GM21717 (cell line): Measurements from ENCODE around the gene SELENOO.
A peak's percentile ranks its signal among the peaks of the same experiment; 100 is the strongest.

Experiments used
- ATAC-seq: cut with Tn5 transposase; IDR thresholded peaks from one replicate; pipeline ENCODE4 v1.9.1; 2021; ENCODE audit warnings: mild to moderate bottlenecking, moderate library complexity; ENCODE audit not compliant: unreplicated experiment

The SELENOO gene

DNA sequence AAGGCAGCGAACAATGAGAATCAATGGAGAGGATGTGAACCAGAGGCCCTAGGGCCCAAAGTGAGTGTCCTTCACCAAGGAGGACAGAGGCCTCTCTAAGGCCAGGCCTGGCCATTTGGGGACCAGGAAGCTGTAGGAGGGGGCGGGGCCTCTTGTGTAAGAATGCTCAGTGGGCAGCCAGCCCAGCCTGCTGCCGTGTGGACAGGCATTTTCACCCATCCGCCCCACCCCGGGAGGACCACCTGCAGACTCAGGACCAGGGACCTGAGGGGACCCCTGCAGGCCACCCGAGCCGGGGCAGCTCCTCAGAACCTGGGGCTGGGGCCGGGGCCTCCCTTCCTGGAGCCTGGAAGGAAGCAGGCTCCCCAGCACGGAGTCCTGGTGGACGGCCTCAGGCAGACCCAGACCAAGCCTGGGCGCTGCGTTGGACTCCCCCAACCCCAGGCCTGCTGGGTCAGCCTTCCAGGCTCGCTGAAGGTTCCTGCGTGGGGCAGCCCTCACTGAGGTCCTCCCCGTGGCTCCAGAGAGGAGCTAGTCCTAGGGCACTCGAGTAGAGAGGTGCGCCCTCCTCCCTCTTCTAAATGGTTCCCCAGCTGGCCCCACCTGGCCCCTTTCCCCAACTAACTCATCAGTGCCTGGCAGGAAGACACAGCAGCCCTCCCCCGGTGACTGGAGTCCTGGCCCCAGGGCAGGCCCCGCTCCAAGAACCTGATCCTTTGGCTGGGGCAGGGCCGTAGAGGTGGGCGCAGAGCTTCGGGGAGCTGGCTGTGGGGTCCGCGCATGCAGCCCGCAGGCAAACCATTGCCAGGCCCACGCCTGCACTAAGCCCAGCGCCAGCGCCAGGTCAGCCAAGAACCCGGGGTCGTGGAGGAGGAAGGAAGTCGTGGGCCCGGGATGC is 16.6 kb upstream of the SELENOO start:
- no peak for ATAC-seq

DNA sequence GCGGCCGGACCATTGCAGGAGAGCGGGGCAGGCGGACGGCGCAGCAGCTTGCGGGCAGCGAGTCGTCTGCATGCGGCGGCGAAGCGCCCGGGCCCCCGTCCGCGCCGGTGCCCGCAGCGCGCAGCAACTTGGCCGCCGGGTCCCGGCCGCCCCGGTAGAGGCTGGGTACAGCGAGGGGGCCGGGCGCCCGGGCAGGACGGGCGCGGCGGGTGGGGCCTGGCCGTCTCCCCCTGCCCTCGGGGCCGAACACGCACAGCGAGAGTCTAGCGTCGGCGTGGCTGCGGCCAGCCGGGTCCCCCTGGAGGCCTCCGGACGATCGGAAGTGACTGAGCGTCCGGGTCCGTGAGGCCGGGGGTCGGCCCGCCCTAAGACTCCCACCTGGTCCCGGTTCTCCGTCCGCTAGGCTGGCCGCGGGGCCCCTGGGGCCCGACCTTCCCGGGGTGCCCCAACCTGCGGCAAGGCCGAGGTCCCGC is 15.9 kb upstream of the SELENOO start:
- ATAC-seq = no peak

DNA sequence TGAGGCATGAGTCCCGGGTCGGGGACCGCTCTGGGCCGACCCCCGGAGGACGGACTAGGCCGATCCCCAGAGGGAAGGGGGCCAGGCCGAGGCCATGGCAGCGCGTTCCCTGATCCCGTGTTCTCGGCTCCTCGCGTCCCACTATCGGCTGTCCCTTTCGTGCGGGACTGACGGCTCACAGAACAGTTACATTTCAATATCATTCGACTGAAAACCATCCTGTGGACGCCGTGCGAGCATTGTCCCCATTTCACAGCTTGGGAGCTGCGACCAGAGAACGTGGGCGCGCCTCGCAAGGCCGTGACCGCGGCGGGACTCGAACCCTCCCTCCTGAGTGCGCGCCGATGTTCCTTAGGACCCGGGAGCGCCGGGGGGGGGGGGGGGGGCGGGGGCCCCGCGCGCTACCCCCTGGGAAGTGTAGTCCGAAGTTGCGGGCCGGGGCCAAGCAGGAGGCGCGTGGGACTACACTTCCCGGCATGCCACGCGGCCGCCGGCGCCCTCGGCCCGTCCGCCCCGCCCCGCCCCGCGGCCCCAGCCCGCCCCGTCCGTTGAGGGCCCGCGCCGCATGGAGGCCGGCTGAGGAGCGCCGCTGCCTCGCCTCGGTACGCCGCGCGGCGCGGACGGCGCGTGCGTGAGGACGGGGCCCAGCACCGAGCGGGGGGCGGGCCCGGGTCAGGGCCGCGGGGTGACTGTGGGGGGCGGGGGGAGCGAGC is 15.3 kb upstream of the SELENOO start, which contains the start of gene TRABD:
TSS of gene TRABD (plus strand) at position 539 of the 713 bp plus-strand sequence. CDS start 7,148 bp downstream, outside the sequence.
- no peak for ATAC-seq

DNA sequence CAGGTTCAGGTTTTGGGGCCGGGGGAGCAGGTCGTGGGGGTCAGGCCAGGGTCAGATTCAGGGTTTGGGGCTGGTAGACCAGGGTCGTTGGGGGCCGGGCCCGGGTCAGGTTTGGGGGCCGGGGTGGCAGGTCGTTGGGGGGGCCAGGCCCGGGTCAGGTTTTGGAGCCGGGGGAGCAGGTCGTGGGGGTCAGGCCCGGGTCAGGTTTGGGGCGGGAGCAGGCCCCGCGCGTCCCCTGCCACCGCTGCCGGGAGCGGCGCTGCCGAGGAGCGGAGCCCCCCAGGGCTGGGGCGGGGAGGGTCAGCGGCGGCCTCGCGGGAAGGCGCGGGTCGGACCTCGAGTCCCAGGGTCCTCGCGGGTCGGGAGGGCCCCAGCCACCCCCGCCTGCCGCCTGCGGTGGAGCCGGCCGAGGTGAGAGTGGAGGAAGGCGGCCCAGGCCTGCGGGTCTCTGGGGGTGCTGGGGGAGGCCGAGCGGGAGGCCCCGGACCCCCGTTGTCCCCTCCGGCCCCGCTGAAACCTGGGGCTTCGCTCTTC is 14.6 kb upstream of the SELENOO start:
- no peak for ATAC-seq

DNA sequence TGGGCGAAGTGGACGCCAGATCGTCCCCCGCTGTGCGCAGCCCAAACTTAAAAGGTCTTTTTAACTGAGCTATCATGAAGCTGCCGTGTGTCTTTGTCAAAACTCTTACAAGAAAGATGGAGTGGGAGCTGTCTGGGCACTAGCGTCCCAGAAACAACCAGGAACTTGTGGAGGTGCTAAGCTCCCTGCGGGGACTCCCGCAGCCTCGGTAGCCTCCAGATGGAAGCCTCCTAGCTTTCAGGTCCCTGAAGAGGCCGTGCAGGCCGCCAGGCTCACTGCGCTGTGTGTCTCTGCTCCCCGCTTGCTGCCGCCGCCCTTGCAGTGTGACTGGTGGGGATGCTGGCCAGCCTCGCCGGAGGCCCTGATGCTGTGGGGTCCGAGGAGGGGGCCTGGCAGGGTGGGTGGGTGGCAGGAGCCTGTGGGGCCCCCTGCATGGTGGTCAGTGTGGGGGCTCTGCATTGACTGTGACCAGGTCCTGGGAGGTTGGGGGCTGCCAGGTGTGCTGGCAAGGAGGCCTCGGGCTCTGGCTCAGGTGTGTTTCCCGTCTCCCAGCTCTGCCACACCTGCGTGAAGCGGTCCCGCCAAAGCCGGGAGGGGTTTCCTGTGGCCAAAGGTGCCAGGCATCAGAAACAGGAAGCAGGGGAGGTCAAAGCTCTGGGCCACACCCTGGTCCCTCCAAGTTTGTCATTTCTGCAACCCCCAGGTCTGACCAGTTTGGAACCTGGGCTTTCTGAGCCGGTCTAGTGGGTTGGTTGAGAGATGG is 13.9 kb upstream of the SELENOO start:
- no peak for ATAC-seq

DNA sequence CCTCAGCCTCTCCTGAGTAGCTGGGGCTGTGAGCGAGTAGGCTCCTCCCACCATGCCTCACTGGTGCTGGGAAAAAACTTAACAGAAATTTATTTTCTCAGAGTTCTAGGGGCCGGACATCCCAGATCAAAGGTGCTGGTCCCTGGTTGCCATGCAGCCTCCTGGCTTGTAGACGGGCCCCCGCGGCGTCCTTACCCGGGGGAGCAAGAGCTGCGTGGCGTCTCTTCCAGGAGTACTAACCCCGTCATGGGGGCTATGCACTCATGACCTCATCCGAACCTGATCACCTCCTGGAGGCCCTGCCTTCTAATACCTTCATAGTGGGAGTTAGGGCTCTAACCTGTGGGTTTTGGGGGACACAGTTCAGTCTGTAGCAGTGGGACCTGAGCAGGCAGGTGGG is 12.5 kb upstream of the SELENOO start:
- ATAC-seq = no peak

DNA sequence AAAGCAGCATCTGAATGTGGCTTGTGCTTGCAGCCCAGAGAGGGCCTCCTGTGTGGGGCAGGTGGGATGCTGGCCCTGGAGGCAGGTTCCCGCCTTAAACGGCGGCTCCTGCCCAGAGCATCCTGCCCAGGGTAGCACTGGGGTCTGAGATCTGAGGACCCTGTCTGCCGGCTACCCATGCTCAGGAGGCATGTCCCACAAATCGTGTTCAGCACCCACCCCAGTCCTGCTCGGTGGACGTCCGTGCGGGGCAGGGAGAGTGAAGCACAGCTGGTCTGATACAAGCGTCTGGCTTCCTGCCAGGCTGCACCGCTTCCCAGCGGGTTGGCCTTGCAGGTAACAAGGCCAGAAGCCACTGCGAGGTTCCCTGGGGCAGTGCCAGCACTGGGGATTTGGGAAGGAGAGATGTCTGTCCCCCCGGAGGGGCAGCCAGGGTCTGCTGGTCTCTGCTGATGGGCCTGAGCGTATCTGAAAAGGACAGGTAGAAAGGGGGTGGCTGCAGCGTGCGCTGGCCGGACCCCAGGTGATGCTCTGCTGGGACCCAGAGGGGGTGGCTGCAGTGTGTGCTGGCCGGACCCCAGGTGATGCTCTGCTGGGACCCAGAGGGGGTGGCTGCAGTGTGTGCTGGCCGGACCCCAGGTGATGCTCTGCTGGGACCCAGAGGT is 11.5 kb upstream of the SELENOO start:
- no peak for ATAC-seq

DNA sequence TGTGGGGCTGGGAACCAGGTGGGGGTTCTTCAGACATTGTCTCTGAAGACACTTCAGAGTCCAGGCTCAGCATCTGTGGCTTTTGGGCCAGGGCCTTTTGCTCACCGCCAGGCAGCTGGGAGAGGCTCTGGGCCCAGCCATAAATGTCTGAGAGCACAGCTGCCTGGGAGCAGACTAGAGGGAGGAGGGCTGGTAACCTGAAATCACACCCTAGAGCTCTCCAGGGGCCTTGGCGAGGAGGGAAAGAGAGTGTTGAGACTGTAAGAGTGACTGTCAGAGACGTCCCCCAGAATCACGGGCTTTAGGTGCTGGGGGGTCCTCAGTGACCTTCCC is 11.0 kb upstream of the SELENOO start:
- no peak for ATAC-seq

DNA sequence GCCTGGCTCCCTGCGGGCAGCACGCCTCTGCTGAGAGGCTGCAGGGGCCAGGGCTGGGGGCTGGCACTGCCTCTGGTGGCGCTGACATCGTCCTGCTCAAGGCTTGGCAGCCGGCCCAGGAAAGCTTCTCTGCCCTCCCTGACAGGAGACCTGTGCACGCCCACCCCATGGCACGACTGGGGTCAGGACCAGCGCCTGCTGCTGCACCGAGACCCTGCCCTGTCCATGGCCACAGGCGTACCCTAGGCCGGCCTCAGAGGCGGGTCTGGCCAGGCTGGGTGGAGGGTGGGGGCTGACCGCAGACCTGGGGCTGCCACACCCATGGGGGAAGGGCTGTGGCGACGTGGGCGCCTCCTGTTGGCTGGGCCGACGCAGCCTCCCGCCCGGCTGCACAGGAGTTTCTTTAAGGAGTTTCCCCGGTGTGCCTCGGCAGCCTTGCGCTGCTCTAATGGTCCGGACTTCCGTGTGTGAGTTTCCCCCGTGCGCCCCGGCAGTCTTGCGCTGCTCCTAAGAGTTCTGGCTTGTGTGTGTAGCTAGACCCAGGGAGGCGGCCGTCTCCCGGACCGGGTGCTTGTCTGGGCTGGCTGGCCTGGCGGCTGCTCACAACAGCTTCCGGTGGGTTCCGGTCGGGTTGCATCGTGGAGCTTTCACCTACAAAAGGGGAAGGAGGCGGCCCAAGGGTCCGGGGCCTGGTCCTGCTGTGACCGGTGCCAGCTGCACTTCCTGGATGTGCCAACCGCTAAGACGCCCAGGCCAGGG is 10.4 kb upstream of the SELENOO start:
- peak; percentile 35 for ATAC-seq

DNA sequence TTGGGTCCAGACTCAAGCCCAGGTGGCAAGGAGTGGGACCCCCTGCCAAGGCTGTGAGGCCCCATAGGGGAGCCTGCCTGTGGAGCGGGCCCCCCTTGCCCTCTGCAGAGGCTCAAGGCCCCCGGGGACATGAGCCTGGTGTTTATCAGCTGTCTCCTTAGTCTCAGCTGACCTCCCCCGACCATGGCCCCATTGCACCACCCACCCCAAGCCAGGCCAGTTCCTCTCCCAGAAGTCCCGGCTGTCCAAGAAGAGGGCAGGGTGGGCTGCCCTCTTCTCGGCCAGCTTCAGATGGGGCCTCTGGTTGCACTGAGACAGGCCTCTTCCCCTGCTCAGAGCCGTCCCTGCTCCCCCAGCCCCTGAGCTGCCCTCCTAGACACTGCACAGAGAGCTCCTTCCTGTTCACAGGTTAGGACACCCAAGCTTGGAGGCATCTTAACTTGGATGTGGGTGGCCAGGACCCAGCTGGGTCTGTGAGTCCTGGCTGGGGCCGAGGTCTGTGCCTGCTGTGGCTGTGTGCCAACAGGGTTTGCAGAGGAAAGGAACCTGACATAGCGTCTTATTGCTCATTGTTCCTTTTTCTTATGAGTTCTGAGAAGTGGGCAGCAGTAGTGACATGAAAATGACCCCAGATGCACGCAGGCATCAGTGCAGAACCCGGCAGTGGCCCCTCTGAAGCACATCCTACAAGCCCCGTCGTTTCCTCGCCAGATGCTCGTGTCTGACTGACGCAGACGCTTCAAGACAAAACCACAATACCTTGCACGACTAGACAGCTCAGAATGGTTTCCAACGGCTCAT is 9.7 kb upstream of the SELENOO start:
- ATAC-seq = peak; percentile 27

DNA sequence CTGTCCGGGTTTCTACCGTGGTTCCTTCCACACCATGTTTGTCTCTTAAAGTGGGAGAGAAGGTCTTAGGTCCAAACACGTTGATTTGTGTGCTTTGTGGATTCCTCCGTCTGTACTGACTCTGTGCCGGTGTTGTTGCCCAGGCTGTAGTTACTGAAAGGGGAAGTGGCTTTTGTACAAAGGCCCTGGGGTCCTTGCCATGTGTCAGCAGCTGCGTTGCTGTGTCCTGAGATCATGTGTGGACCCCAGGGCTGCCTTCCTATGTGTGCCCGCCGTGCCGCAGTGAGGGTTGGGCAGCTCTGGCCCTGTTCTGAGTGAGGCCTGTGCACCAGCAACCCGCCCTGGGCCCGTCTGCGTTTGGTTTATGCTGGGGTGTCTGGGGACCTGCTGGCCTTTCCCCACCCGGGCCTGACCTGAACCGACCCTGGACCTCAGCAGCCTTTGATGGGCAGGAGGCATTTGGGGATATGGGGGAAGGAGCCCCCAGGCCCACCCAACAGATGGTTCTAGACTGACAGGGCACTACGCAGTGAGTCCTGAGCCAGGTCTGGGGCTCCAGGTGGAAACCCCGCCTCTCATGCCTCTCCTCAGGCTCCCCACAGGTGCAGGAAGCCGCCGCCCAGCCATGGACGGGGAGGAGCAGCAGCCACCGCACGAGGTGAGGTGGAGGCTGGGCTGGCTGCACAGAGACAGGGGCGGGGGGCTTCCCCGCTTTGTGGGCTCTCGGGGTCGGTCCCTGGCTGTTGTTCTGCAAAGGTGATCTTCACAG is 8.2 kb upstream of the SELENOO start:
- no peak for ATAC-seq

DNA sequence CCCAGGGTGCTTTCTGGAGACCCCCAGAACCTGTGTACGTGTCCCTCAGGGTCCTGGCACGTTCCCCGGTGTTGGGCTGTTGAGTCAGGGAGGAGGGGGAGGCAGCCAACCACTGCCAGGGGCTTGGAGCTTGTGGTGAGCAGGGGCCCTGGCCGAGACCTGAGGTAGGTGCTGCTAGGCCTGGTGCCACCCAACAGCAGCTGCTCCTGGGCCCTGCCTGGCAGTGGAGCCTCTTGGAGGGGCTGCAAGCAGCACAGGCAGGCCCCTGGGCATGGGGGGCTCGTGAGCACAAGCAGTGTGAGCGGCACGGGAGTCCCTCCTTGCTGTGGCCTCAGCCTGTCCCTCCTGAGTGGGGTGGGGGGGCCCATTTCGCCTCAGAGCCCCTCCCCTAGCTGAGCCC is 7.2 kb upstream of the SELENOO start:
- ATAC-seq = no peak

DNA sequence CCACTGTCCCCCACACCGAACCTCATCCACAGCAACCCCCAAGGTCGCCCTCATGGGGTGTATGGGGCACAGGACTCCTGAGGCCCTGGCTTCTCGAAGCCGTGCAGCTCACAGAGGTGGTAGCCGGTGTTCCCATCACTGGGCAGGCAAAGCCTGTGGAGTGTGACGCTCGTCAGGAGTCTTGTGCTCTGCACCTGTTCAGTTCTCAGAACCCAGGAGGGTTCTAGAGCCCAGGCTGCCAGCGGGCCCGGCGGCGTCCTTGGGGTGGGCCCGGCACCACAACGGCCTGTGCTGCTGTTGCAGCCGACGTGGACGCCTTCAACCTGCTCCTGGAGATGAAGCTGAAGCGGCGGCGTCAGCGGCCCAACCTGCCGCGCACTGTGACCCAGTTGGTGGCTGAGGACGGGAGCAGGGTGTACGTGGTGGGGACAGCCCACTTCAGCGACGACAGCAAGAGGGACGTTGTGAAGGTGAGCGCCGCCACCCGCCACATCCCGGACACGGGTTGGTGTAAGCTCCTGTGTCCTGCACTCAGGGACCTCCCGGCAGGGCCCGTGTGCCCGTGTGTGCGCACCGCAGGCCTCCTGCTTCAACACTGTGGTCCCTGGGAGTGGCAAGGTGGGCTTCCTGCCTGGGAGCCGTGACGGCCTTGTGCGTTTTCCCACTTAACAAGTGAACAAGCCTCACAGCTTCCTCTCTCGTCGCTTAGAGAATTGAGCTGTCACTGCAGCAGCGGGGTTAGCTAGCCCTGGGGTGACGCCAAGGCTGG is 6.6 kb upstream of the SELENOO start:
- ATAC-seq = no peak

DNA sequence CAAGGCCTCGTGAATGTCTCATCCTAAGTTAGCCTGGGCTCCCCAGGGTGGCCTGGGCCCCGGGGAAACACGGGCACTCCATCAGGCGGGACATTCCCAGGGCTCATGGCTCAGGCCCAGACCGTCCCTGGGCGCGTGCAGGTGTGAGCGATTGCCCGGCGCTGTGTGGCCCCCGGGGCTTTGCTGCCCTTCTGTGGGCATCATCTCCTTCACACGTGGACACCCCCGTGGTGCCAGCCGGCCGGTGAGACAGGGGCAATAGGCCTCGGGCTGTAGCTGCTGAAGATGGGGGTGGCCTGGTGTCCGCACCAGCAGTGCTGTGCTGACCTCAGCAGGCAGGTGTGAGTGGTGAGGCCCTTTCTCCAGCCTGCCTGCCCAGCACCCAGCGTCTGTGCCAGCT is 4.6 kb upstream of the SELENOO start:
- ATAC-seq = no peak

DNA sequence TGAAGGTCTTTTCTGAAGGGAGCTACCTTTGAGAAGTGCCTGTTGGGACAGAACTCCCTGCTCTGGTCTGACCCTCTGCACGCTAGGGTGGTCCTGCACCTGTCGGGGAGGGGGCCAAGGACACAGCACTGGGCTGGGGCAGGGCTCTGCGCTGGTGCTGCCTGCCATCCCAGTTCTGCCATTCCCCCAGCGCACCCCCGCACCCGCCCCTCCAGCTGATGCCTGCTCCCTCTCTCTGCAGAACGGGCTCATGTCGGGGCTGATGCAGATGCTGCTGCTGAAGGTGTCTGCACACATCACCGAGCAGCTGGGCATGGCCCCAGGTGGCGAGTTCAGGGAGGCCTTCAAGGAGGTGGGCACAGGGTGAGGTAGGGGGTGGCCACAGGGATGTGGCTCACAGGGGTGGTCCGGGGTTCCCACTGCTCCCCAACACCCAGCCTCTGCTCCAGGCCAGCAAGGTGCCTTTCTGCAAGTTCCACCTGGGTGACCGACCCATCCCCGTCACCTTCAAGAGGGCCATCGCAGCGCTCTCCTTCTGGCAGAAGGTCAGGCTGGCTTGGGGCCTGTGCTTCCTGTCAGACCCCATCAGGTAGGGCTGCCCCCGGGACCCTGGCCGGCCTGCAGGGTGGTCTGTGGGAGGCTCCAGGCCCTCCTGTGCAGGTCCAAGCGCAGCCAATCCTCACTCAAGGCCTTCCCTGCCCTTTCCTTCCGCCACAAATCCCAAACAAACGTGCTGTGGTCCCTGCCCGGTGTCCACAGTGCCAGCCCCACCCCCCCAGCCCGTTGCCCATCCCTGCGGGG is 3.6 kb upstream of the SELENOO start:
- ATAC-seq = no peak

DNA sequence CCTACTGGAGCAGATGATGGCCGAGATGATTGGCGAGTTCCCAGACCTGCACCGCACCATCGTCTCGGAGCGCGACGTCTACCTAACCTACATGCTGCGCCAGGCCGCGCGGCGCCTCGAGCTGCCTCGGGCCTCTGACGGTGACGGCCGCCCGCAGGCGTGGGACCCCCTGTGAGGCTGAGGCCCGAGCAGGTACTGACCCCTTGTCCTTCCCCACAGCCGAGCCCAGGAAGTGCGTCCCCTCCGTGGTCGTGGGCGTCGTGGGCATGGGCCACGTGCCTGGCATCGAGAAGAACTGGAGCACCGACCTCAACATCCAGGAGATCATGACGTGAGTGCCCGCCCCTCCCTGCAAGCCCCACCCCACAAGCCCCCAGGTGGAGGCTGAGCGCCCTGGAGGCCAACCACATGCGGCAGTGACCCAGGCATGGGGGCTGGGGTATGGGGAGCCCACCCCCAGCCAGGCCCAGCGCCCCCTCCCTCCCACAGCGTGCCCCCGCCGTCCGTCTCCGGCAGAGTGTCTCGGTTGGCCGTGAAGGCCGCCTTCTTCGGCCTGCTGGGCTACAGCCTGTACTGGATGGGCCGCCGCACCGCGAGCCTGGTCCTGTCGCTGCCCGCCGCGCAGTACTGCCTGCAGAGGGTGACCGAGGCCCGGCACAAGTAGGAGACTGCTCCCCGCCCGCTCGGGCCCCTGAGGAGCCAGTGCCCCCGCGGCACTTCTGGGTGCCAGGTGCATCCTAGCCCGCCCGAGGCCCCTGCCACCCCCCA is 2.8 kb upstream of the SELENOO start:
- no peak for ATAC-seq
